Suppressor macrophage treated with lipopolysaccharide for 1 hour (primary cell): ENCODE measurements around the gene DGKA.

ENCODE experiments used
- DNase-seq, 3 donors: peaks; one replicate each; pipeline ENCODE4 v3.0.0-alpha.2; 2020 to 2022

Gene DGKA

GRCh38 chr12:55931780-55932550 is 1.0 kb downstream of the DGKA start:
- peak; percentile 38 to 70 (median 56) for DNase-seq

DNA sequence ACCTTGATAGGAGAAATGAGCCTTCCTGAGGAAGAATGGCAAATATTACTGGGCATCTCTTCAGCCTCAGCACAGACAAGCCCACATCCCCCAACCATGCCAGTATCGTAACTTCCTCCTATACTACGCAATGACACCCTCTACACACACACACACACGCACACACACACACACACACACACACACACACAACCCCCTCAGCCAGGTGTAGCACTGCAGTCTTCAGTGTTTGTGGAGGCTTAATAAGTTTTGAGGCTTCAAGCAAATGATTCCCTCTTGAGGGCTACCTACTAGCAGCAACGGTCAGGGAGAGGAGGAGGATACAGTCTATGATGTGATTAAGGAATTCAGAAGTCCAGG is 1.6 kb downstream of the DGKA start:
- peak in 1 of 3 donors; percentile 39 for DNase-seq

DNA sequence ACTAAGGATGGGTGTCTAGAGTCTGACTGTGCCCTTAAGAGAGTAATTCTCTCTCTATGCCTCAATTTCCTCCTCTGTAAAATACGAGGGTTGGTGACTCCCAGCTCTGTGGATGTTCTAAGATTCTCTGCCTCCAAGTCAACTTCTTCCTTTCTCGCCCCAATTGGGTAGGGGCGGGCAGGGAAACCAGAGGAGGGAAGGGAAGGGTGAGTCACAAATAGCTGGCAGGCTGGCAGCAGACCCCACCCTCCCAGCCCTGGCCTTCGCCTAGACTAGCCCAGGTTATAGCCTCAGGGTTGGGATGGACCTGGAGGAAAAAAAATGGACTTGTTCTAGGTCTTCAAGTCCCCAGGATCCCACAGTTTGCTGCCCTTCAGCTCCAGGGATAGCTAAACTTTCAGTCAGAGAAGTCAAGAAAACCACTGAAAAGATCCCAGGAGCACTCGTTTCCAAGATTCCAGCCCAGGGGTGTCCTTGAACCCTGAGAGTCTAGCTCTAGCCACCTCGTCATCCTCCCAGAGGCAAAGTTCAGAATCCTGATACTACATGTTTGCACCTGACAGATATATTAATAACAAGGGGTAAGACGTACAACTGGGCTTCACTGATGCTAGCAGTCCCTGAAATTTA is 2.3 kb downstream of the DGKA start:
- DNase-seq: peak; percentile 63 to 72 (median 64)

DNA sequence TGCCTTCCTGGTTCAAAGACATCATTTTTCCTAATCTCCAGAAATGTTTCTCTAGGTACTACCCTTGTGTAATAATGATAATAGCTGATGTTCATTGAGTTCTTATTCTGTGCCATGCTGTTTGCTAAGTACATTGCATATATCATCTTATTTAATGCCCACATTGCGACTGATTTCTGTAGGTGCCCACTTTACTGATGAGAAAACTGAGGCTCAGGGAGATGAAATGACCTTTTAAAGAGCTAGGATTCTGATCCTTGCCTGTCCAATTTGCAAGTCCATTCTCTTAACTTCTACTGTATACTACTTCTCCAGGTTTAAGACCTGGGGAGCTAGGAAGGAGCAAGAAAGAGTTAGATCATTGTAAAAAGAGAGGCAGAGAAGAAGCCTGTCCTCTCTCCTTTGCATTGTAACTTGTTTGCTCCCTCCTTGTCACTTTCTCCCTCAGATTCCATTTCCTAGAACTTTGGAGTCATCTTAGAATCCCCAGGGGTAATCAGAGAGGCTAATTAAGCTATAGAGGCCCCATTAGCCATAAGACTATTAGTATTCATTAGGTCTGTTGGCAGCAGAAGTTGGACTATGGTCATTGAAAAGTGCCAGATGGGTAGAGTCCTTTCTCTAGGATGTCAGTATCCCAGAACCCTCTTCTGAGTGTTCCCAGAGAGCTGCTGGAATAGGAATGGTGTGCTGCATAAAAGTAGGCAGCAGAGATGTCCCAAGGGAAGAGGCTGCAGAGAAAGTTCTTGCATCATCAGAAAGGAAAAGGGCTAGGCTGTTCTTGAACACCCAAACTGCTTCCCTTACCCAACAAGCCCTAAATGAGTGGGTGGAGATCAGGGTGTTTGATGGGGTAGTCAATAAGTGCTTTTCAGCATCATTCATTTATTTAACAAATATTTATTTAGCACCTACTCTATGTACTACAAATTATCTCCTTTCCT is 3.1 kb downstream of the DGKA start:
- no peak for DNase-seq

DNA sequence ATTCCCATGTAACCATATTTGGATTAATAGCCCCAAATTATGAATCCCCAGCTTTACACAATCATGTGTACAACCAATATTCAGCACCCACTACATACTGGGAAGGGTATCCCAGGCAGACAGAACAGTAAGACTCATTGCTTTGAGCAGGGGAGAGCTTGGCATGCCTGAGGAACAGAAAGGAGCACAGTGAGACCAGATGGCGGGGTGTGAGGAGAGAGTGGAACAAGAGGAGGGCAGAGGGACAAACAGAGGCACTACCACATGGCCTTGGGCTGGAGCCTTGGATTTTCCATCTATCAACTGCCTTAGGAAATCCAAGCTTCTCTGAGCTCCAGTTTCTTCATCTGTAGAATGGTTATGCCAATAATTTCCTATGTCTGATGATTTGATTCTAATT is 3.8 kb downstream of the DGKA start:
- no peak for DNase-seq

DNA sequence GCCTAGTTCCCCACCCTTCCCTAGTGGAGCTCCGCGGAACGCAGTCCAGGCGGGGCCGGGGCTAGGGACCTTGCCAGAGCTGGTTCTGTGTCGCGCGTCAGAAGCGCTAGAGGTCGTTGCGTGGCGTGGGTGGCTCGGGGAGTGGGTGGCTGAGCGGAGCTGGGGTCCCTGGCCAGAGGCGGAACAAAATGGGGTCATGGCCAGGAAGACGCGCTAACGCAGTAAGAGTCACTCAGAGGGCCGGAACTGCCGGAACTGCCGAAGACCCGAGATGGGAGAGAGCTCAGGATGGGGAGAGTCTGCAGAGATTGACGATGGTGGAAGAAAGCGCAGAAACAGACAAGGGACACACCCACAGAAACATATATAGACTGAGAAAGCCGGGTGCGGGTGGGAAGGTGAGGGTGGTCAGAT is 4.8 kb downstream of the DGKA start:
- DNase-seq: no peak

DNA sequence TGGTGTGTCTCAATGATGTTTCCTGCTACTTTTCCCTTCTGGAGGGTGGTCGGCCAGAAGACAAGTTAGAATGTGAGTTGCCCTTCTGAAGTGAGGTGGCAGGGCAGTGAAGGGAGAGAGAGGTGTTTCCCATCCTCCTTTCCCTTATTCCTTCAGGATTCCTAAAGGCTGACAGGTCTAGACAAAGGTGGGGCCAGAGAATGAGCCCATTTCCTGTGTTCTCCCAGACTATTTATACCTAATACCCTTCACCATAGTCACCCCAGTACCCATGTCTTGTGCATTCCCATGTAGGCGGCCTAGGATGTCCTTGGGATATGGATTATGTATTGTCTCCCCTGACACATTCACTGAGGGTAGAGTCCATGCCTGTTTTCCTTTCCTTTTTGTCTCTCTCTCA is 7.0 kb downstream of the DGKA start:
- DNase-seq: no peak

- DNase-seq: no peak
Observed at GRCh38 chr12:55938826-55939501, 8.0 kb downstream of the DGKA start.

- DNase-seq: peak; percentile 88 to 94 (median 93)
Observed at GRCh38 chr12:55940065-55940732, 9.2 kb downstream of the DGKA start.

DNA sequence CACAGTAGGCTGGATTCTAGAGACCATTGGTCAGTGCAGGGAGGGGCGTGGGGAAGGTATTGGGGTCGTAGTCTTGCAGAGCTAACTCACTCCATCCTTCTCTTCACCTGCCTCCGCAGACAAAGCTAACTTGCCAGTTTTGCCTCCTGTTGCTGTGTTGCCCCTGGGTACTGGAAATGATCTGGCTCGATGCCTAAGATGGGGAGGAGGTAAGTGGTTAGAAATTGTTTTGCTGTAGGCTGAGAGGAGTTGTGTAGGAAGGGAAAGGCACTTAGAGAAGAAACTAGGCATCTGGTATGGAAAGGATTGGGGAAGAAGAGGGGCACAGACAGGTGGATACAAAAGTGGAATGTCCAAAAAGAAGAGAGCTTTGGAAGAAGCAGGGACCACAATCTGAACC is 11.1 kb downstream of the DGKA start:
- no peak for DNase-seq

GRCh38 chr12:55942577-55943136 is 11.7 kb downstream of the DGKA start:
- no peak for DNase-seq

GRCh38 chr12:55946553-55946952 is 15.6 kb downstream of the DGKA start:
- DNase-seq: no peak

GRCh38 chr12:55955344-55955743 is 24.4 kb downstream of the DGKA start:
- no peak for DNase-seq

DNA sequence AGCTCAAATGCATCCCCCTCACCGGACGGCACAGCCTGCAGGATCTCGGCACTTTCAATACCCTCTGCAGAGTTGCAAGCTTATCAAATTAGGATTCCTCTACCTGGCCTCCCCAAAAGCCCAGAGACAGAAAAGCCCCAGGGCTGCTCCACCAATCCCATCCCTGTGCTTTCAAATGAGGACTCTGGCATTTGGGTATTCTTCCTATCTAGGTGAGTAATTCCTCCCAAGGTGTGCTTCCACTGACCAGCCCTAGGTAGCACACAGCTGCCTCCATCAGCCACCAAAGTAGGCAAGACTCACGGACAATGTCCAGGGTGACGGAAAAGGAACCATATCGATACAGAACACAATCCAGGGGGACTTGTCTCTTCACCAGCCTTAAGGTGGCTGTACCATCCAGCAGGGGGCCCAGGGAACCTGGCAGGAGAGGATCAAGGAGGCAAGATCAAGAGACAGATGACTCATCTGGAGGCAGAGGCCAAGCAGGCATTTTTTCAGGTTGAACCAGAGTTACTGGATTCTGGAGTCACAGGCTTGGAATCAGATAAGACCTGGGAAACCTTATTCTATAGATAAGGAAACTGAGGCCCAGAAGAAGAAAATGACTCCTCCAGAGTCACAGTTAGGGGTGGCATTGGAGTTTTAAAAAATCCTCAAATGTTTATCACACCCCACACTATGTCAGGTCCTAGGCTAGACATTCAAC is 25.0 kb downstream of the DGKA start:
- peak in 1 of 3 donors; percentile 34 for DNase-seq

- DNase-seq: no peak
Observed at GRCh38 chr12:55957106-55957859, 26.3 kb downstream of the DGKA start.

GRCh38 chr12:55963760-55964159 is 32.8 kb downstream of the DGKA start:
- DNase-seq: peak in 1 of 3 donors; percentile 6

DNA sequence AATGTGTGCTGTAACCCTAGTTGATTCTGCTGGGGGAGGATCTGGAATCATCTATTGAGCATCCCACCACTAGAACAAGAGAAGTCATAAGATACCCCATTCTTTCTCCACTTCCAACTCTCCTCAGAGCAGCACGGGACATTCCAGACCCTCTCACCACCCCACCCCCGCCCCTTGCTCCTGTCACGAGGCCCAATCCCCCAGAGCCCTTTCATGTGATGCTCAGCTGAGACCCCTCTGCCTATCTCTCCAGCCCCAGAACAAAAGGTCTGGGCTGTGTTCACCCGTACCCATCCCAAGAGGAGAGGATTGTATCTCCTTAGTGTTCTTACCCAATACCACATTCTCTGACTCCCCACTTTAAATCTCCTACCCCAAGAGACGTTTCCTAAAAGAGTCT is 34.3 kb downstream of the DGKA start:
- DNase-seq: peak in 1 of 3 donors; percentile 10

- DNase-seq: peak in 2 of 3 donors; percentile 31 to 41
Observed at GRCh38 chr12:55965941-55966407, 35.0 kb downstream of the DGKA start, which contains the start of gene PMEL. TSS of gene PMEL (minus strand) at chr12:55966042. CDS start at chr12:55966011, 31 bp downstream.

DNA sequence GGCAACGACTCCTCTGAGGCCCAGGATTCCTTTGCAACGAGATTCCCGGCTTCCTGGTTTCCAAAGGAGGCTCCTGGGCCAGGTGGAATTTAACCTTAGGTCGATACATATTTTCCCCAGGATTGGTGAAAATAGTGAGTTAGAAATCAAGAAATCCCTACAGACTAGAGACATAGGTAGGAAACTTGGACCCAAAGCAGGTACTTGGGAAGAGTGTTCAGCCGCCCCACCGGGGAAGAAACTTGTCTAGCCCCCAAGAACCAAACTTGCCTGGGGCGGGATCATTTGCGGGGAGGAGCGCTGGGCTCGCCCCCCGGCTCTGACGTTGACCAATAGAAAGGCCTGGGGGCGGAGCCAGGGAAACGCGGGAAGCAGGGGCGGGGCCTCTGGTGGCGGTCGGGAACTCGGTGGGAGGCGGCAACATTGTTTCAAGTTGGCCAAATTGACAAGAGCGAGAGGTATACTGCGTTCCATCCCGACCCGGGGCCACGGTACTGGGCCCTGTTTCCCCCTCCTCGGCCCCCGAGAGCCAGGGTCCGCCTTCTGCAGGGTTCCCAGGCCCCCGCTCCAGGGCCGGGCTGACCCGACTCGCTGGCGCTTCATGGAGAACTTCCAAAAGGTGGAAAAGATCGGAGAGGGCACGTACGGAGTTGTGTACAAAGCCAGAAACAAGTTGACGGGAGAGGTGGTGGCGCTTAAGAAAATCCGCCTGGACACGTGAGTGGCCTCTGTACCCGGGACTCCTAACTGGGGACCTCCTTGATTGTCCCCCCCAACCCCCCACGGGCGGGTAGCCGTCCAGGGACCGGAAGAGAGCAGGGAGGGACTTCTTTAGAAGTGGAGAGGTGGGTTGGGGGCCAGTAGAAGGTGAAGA is 35.7 kb downstream of the DGKA start, which contains the start of gene CDK2:
Gene CDK2, plus strand, starts transcription at position 423 of the 874 bp plus-strand sequence. Its CDS starts 179 bp downstream, at position 602.
- DNase-seq: peak; percentile 90 to 96 (median 92)
